Measurements from ENCODE around the gene DHRS1. TPM values are rescaled to one million over a fixed set of nuclear protein-coding genes. Genes with fewer than 3 reads are reported as not detected.

Gene DHRS1
- total RNA-seq, 1 experiment from 2014 or later = 41.4 TPM

DNA sequence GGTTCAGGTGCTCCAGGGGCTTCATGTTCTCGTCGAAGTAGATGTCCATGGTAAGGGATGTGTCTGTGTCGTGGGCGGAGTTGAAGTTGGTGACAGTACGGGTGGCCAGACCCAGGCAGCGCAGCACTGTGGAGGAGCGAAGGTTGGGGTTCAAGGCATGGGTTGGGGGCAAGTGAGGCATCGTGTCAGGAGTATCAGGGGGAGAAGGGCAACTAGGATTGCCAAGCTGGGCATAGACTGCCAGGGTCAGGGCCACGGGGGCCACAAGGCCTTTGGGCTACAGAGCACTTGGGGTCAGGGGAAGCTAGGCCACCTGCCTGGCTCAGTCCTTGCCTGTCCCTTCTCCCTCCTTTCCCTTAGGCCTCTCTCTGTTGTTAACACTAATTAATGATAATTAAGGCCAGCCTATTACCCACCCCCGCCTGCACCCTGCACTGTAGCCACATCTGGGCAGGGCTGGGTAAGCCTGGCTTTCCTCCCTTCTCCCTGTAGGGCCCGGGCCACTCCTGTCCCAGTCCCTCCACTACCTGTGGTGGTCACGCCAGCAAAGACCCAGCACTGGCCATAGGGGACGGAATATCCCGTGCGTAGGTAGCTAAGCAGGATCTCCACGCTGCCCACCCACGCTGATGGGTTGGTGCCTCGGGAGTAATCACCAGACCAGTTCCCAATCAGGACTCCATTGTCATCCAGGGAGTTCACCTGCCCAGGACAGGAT lies 40.9 kb downstream of the DHRS1 start:
- ChIA-PET CTCF (interaction anchor here (1.0 kb wide), 1 partner anchor 16 kb away, joined by 3 read pairs; the partner anchor contains the start of gene TINF2), POLR2A (ENCODE audit: unreplicated experiment) (interaction anchor here (0.7 kb wide), 1 partner anchor 42 kb away, joined by 3 read pairs; no protein-coding TSS in a partner anchor)
- H3K4me3 ChIP-seq = no peak overlapping the region
- TF ChIP-seq, protein P1, sequence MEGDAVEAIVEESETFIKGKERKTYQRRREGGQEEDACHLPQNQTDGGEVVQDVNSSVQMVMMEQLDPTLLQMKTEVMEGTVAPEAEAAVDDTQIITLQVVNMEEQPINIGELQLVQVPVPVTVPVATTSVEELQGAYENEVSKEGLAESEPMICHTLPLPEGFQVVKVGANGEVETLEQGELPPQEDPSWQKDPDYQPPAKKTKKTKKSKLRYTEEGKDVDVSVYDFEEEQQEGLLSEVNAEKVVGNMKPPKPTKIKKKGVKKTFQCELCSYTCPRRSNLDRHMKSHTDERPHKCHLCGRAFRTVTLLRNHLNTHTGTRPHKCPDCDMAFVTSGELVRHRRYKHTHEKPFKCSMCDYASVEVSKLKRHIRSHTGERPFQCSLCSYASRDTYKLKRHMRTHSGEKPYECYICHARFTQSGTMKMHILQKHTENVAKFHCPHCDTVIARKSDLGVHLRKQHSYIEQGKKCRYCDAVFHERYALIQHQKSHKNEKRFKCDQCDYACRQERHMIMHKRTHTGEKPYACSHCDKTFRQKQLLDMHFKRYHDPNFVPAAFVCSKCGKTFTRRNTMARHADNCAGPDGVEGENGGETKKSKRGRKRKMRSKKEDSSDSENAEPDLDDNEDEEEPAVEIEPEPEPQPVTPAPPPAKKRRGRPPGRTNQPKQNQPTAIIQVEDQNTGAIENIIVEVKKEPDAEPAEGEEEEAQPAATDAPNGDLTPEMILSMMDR (conservative IDR thresholded peaks at IDR 0.05) = no peak
- no peak for TF ChIP-seq EZH2 (IDR thresholded peaks at IDR 0.05; ENCODE audit: low read depth)
- no peaks in the 10 kb centered on the region for H3K36me3 ChIP-seq (ENCODE audit: low read depth)
- no peaks in the 10 kb centered on the region for H3K27me3 ChIP-seq (ENCODE audit: insufficient read depth, low read depth)
- no peak overlapping the region for H2AFZ ChIP-seq
- no peaks in the 10 kb centered on the region for H3K4me1 ChIP-seq (replicated peaks; ENCODE audit: insufficient read depth)
- H3K79me2 ChIP-seq (ENCODE audit: low read depth) = no peaks in the 10 kb centered on the region
- H4K20me1 ChIP-seq (ENCODE audit: insufficient read depth) = no peaks in the 10 kb centered on the region
- no peak overlapping the region for H3K27ac ChIP-seq
- no peaks in the 10 kb centered on the region for H3K9me3 ChIP-seq (ENCODE audit: insufficient read depth, low read depth)
- no TSS peak for BruUV-seq (replicated peaks)
- intact Hi-C loops (cut with micrococcal nuclease; ENCODE audit: unreplicated experiment) = no loop called here
- no peaks in the 10 kb centered on the region for H3F3A ChIP-seq (ENCODE audit: insufficient read depth, low read depth)
- no peak for DNase-seq
- no peak overlapping the region for H3K4me2 ChIP-seq
- no peaks in the 10 kb centered on the region for H3K9me2 ChIP-seq (ENCODE audit: insufficient read depth)

DNA sequence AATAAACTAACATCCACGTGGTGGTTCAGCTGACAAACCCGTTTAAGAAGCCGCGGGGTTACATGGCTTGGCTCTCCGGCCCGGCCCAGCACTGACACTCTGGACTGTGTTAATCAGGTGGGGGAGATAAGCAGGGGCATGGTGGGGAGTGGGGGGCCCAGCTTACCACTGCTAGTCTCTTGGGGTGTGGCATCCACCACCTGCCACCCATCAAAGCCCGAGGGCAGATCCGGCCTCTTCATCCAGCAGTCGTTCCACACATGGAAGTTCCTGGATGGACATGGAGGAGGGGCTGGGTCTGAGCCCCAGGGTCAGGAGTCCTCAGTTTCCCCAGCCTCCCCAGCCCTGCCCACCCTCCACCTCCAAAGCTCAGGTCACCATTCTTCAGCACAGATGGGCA lies 41.5 kb downstream of the DHRS1 start:
- Histone ChIP-seq H3K27me3 (ENCODE audit: insufficient read depth, low read depth) (no peaks in the 10 kb centered on the region), H3F3A (ENCODE audit: insufficient read depth, low read depth) (no peaks in the 10 kb centered on the region), H3K36me3 (ENCODE audit: low read depth) (no peaks in the 10 kb centered on the region), H3K9me3 (ENCODE audit: insufficient read depth, low read depth) (no peaks in the 10 kb centered on the region), H4K20me1 (ENCODE audit: insufficient read depth) (no peaks in the 10 kb centered on the region), H3K9me2 (ENCODE audit: insufficient read depth) (no peaks in the 10 kb centered on the region), H3K4me2 (no peak overlapping the region), H3K4me1 (replicated peaks; ENCODE audit: insufficient read depth) (no peaks in the 10 kb centered on the region), H3K79me2 (ENCODE audit: low read depth) (no peaks in the 10 kb centered on the region), H2AFZ (no peak overlapping the region), H3K27ac (no peak overlapping the region), H3K4me3 (no peak overlapping the region)
- DNase-seq = no peak
- intact Hi-C loops (cut with micrococcal nuclease; ENCODE audit: unreplicated experiment) = no loop called here
- BruUV-seq (replicated peaks) = no TSS peak
- POLR2A ChIA-PET (ENCODE audit: unreplicated experiment) = no interaction called here
- CTCF ChIA-PET = no interaction called here
- TF ChIP-seq EZH2 (IDR thresholded peaks at IDR 0.05; ENCODE audit: low read depth) = no peak
- TF ChIP-seq, protein P1 (conservative IDR thresholded peaks at IDR 0.05) = no peak

DNA sequence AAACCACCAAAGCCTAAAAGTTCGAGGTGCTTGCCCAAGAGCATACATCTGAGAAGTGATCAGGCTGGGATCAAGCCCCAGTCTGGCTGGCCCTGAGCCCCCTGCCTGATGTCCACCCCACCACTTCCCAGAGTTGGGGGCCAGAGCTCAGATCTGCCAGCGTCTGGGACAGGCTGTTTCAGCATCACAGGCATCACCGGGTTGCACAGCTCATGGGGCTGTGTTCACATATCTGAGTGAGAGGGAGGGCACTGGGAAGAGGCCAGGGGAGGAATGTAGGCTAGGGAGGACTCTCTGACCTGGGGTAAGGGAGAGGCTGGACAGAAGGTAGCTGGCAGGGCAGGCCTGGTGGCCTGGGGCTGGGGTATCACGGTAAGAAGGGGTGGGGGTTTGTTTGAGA lies 42.6 kb downstream of the DHRS1 start:
- DNase-seq = no peak
- no peaks in the 10 kb centered on the region for H3K9me3 ChIP-seq (ENCODE audit: insufficient read depth, low read depth)
- H3F3A ChIP-seq (ENCODE audit: insufficient read depth, low read depth) = no peaks in the 10 kb centered on the region
- ChIA-PET CTCF (no interaction called here), POLR2A (ENCODE audit: unreplicated experiment) (no interaction called here)
- no peaks in the 10 kb centered on the region for H4K20me1 ChIP-seq (ENCODE audit: insufficient read depth)
- H3K4me3 ChIP-seq = no peak overlapping the region
- no TSS peak for BruUV-seq (replicated peaks)
- no peak overlapping the region for H3K27ac ChIP-seq
- H3K4me1 ChIP-seq (replicated peaks; ENCODE audit: insufficient read depth) = no peaks in the 10 kb centered on the region
- H3K9me2 ChIP-seq (ENCODE audit: insufficient read depth) = no peaks in the 10 kb centered on the region
- no peaks in the 10 kb centered on the region for H3K79me2 ChIP-seq (ENCODE audit: low read depth)
- no peaks in the 10 kb centered on the region for H3K27me3 ChIP-seq (ENCODE audit: insufficient read depth, low read depth)
- intact Hi-C loops (cut with micrococcal nuclease; ENCODE audit: unreplicated experiment) = no loop called here
- TF ChIP-seq EZH2 (IDR thresholded peaks at IDR 0.05; ENCODE audit: low read depth) = no peak
- TF ChIP-seq, protein P1 (conservative IDR thresholded peaks at IDR 0.05) = no peak
- H3K4me2 ChIP-seq = no peak overlapping the region
- H3K36me3 ChIP-seq (ENCODE audit: low read depth) = no peaks in the 10 kb centered on the region
- H2AFZ ChIP-seq = no peak overlapping the region

Data from PC-9 (cell line).